ENCODE data around the gene FMO1.

Gene FMO1

GRCh38 chr1:171248302-171248701 lies at the start of gene FMO1:
TSS of gene FMO1 (plus strand) at chr1:171248494. CDS start at chr1:171258088, 9,594 bp downstream.
- Mint-ChIP-seq H3K9me3 (no peaks in the 10 kb centered on the region), H3K4me1 (ENCODE audit: low read depth) (peaks cover 9% of the 10 kb centered on the region), H3K27ac (no peak within 1 kb of the TSS), H3K36me3 (ENCODE audit: low read depth) (no peaks in the 10 kb centered on the region), H3K27me3 (peaks cover 48% of the 10 kb centered on the region), H3K4me3 (no peak within 1 kb of the TSS)
- DNase-seq = no peak

DNA sequence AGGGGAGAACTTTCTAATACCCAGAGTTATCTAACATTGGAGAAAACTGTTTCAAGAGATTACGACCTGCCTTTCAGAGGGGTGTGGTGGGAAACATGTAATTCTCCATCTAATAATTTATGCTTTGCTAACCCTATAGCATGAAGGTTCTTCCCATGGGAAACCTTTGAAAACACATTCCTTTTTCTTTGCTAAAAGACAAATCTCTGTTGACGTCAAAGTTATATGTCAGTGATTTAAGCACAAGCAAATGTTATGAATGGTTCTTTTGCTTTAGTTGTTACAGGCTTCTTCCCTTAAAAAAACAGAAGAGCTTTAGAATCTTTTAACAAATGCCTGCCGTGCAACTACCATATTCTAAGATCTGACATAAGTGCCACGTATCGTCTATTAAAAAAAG lies 44.0 kb upstream of the FMO1 start:
- H3K4me1 Mint-ChIP-seq (ENCODE audit: low read depth) = no peaks in the 10 kb centered on the region

GRCh38 chr1:171206204-171206977 lies 41.9 kb upstream of the FMO1 start:
- no peak for DNase-seq
- H3K27ac Mint-ChIP-seq = no peak overlapping the region
- H3K27me3 Mint-ChIP-seq = peaks cover 19% of the 10 kb centered on the region
- no peak overlapping the region for H3K4me3 Mint-ChIP-seq
- no peaks in the 10 kb centered on the region for H3K9me3 Mint-ChIP-seq
- no peaks in the 10 kb centered on the region for H3K4me1 Mint-ChIP-seq (ENCODE audit: low read depth)
- H3K36me3 Mint-ChIP-seq (ENCODE audit: low read depth) = no peaks in the 10 kb centered on the region

More for the DNA sequence above, 44.0 kb upstream of the FMO1 start:
- Mint-ChIP-seq H3K4me3 (no peak overlapping the region), H3K27ac (no peak overlapping the region), H3K9me3 (no peaks in the 10 kb centered on the region), H3K36me3 (ENCODE audit: low read depth) (no peaks in the 10 kb centered on the region), H3K27me3 (peaks cover 19% of the 10 kb centered on the region)
- DNase-seq = no peak

GRCh38 chr1:171206978-171207355 lies 41.3 kb upstream of the FMO1 start:
- no peaks in the 10 kb centered on the region for H3K4me1 Mint-ChIP-seq (ENCODE audit: low read depth)
- H3K4me3 Mint-ChIP-seq = no peak overlapping the region
- DNase-seq = no peak
- no peak overlapping the region for H3K27ac Mint-ChIP-seq
- no peaks in the 10 kb centered on the region for H3K36me3 Mint-ChIP-seq (ENCODE audit: low read depth)
- no peaks in the 10 kb centered on the region for H3K9me3 Mint-ChIP-seq
- peaks cover 19% of the 10 kb centered on the region for H3K27me3 Mint-ChIP-seq

GRCh38 chr1:171207377-171207776 lies 40.9 kb upstream of the FMO1 start:
- Mint-ChIP-seq H3K27ac (no peak overlapping the region), H3K36me3 (ENCODE audit: low read depth) (no peaks in the 10 kb centered on the region), H3K4me3 (no peak overlapping the region), H3K9me3 (no peaks in the 10 kb centered on the region), H3K27me3 (peaks cover 19% of the 10 kb centered on the region), H3K4me1 (ENCODE audit: low read depth) (no peaks in the 10 kb centered on the region)
- no peak for DNase-seq

- no peak overlapping the region for H3K4me3 Mint-ChIP-seq
- no peak for DNase-seq
- no peaks in the 10 kb centered on the region for H3K36me3 Mint-ChIP-seq (ENCODE audit: low read depth)
- H3K27ac Mint-ChIP-seq = no peak overlapping the region
- peaks cover 16% of the 10 kb centered on the region for H3K27me3 Mint-ChIP-seq
- no peaks in the 10 kb centered on the region for H3K9me3 Mint-ChIP-seq
- no peaks in the 10 kb centered on the region for H3K4me1 Mint-ChIP-seq (ENCODE audit: low read depth)
These were observed 37.9 kb upstream of the FMO1 start for GRCh38 chr1:171210355-171210754.

GRCh38 chr1:171212607-171213351 lies 35.5 kb upstream of the FMO1 start:
- no peak for DNase-seq
- Mint-ChIP-seq H3K4me3 (no peak overlapping the region), H3K27ac (no peak overlapping the region), H3K9me3 (no peaks in the 10 kb centered on the region), H3K27me3 (peaks cover 9% of the 10 kb centered on the region), H3K4me1 (ENCODE audit: low read depth) (no peaks in the 10 kb centered on the region), H3K36me3 (ENCODE audit: low read depth) (no peaks in the 10 kb centered on the region)

DNA sequence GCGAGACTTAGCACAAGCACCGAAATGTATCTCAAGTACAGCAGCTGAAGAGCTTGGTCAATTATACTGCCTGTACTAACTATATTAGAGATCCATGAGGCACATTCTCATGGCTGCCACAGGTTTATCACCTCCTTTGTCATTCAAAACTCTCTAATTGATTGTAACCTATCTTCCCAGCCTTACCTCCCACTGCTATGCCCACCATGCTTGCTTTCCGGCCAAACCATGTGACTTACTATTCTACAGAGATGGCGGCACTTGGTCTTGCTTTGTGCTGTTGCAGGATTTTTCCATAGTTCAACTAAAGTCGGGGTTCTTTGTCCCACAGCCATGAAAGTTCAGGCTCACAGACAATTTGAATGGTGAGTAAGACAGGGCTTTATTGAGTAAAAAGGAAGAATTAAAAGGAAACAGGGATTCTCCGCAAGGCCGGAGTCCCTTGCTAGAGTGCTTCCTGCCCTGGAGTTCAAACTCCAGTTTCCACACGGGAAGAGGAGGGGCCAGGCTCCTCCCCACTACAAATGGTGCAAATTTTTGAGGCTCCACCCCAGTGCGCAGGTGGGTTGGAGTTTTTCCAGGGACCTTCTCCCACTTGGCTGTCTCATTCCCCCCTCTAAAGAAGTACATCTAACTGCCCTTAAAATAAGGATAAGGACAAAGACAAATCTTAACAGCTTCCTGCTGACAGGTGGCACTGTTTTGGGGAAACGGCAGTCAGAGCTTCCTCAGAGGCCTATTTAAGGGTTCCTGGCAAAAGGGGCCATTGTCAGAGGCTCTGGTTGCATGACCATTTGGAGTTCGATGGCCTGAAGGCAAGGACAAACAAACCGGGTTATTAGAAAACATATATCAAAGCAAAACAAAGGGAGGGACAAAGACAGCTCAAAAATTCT lies 34.5 kb upstream of the FMO1 start:
- Mint-ChIP-seq H3K4me1 (ENCODE audit: low read depth) (no peaks in the 10 kb centered on the region), H3K27ac (no peak overlapping the region), H3K9me3 (no peaks in the 10 kb centered on the region), H3K27me3 (peaks cover 19% of the 10 kb centered on the region), H3K36me3 (ENCODE audit: low read depth) (no peaks in the 10 kb centered on the region), H3K4me3 (no peak overlapping the region)
- no peak for DNase-seq

- H3K27me3 Mint-ChIP-seq = peaks cover 20% of the 10 kb centered on the region
- H3K9me3 Mint-ChIP-seq = no peaks in the 10 kb centered on the region
- no peaks in the 10 kb centered on the region for H3K4me1 Mint-ChIP-seq (ENCODE audit: low read depth)
- no peak overlapping the region for H3K4me3 Mint-ChIP-seq
- no peak overlapping the region for H3K27ac Mint-ChIP-seq
- no peaks in the 10 kb centered on the region for H3K36me3 Mint-ChIP-seq (ENCODE audit: low read depth)
- DNase-seq = no peak
These were observed 30.4 kb upstream of the FMO1 start for GRCh38 chr1:171217658-171218443.

GRCh38 chr1:171218661-171219060 lies 29.6 kb upstream of the FMO1 start:
- no peak overlapping the region for H3K4me3 Mint-ChIP-seq
- no peaks in the 10 kb centered on the region for H3K9me3 Mint-ChIP-seq
- H3K36me3 Mint-ChIP-seq (ENCODE audit: low read depth) = no peaks in the 10 kb centered on the region
- no peak overlapping the region for H3K27ac Mint-ChIP-seq
- H3K4me1 Mint-ChIP-seq (ENCODE audit: low read depth) = no peaks in the 10 kb centered on the region
- no peak for DNase-seq
- H3K27me3 Mint-ChIP-seq = peaks cover 20% of the 10 kb centered on the region

- no peak for DNase-seq
- Mint-ChIP-seq H3K36me3 (ENCODE audit: low read depth) (no peaks in the 10 kb centered on the region), H3K27me3 (peaks cover 20% of the 10 kb centered on the region), H3K27ac (no peak overlapping the region), H3K4me1 (ENCODE audit: low read depth) (no peaks in the 10 kb centered on the region), H3K9me3 (no peaks in the 10 kb centered on the region), H3K4me3 (no peak overlapping the region)
These were observed 28.8 kb upstream of the FMO1 start for GRCh38 chr1:171219346-171220080.

DNA sequence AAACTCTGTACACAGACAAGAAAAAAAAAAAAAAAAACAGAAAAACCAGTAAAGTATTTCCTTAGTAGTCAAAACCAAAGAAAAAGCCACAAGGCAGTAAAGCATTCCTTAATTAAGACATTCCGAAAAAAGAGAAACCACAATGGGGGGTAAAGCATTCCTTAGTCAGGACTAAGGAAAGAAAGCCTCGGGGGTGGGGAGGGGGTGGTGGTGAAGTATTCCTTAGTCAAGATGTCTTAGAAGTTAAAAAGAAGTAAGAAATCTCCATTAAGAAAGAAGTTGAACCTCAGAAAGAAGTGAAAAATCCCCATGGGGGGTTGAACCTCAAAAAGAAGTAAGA lies 28.2 kb upstream of the FMO1 start:
- Mint-ChIP-seq H3K9me3 (no peaks in the 10 kb centered on the region), H3K27me3 (peaks cover 20% of the 10 kb centered on the region), H3K36me3 (ENCODE audit: low read depth) (no peaks in the 10 kb centered on the region), H3K27ac (no peak overlapping the region), H3K4me1 (ENCODE audit: low read depth) (no peaks in the 10 kb centered on the region), H3K4me3 (no peak overlapping the region)
- no peak for DNase-seq

DNA sequence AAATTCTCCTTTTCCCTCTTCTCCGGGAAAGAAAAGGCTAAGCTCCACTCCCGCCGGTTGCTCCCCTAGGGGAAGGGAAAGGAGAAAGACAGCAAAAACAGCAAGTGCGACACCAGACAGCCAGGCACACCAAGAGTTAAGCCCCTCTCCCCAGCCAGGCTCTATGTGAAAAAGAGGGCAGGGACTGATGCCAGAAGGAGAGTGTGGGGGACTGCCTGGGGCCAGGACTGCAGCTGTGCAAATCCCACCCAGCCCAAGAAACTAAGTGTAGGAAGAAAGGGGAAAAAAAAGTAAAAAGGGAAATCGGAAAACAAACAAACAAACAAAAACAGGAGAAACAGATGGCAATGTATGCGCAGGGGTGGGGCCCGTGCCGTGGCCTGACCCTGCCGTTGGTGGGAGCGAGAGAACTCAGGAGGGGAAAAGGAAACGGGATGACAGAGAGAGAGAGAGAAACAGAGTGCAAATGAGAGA lies 27.7 kb upstream of the FMO1 start:
- DNase-seq = no peak
- Mint-ChIP-seq H3K4me1 (ENCODE audit: low read depth) (no peaks in the 10 kb centered on the region), H3K36me3 (ENCODE audit: low read depth) (no peaks in the 10 kb centered on the region), H3K9me3 (no peaks in the 10 kb centered on the region), H3K27me3 (peaks cover 20% of the 10 kb centered on the region), H3K4me3 (no peak overlapping the region), H3K27ac (no peak overlapping the region)
